H1 (cell line): ENCODE results near the gene ABCF3. TPM values are rescaled to one million over a fixed set of nuclear protein-coding genes. Genes with fewer than 3 reads are reported as not detected.

Source experiments
- ASH2L ChIP-seq: fragments of 200-600, 300-600 bp; sonication (generic); IDR thresholded peaks from one replicate; pipeline ENCODE4 v1.7.1; 2017; ENCODE audit warnings: low read length
- GTF2F1 ChIP-seq: IDR thresholded peaks from 2 replicates; pipeline ENCODE4 v1.6.1; 2012; ENCODE audit warnings: low read depth, low read length, improper control_type of control experiment, borderline replicate concordance
- JUN ChIP-seq: IDR thresholded peaks from 2 replicates; pipeline ENCODE4 v1.6.1; 2011; ENCODE audit warnings: low read depth, mild to moderate bottlenecking, improper control_type of control experiment, low read length
- KDM4A ChIP-seq: IDR thresholded peaks from one replicate; pipeline ENCODE4 v1.7.1; 2012; ENCODE audit warnings: low read depth, mild to moderate bottlenecking, moderate library complexity, low read length, inconsistent platforms; ENCODE audit not compliant: severe bottlenecking
- RFX5 ChIP-seq: IDR thresholded peaks from 2 replicates; pipeline ENCODE4 v1.6.1; 2011; ENCODE audit warnings: low read depth, low read length, improper control_type of control experiment, borderline replicate concordance
- SIN3A ChIP-seq, 2 experiments: IDR thresholded peaks in 1 of 2; conservative IDR thresholded peaks in 1 of 2; 2 replicates each; pipeline ENCODE4 v1.6.1; 2011 to 2012; ENCODE audit warnings: low read length in 2 of 2, improper control_type of control experiment in 1 of 2, low read depth in 1 of 2, mild to moderate bottlenecking in 1 of 2
- SIRT6 ChIP-seq: IDR thresholded peaks from one replicate; pipeline ENCODE4 v1.7.1; 2012; ENCODE audit warnings: low read length, inconsistent platforms
- SP4 ChIP-seq: IDR thresholded peaks from 2 replicates; pipeline ENCODE4 v1.6.1; 2012; ENCODE audit warnings: low read length, inconsistent platforms
- SUZ12 ChIP-seq: fragments of 200-600 bp; sonication (generic); IDR thresholded peaks from 2 replicates; pipeline ENCODE4 v1.6.1; 2012; ENCODE audit warnings: mild to moderate bottlenecking, inconsistent platforms, low read length, moderate library complexity, mixed read lengths
- TCF12 ChIP-seq: IDR thresholded peaks from 2 replicates; pipeline ENCODE4 v1.6.1; 2011; ENCODE audit warnings: low read depth, mild to moderate bottlenecking, low read length
- TEAD4 ChIP-seq: IDR thresholded peaks from 2 replicates; pipeline ENCODE4 v1.6.1; 2012; ENCODE audit warnings: low read depth, low read length, inconsistent platforms, mixed read lengths
- polyA plus RNA-seq, 7 experiments: library from polyadenylated mRNA; depleted of rRNA in 3 of 7; stranded (reverse) in 5 of 7; unstranded in 2 of 7; fragments of >200 nt in 5 of 7; fragments of 200-250 nt in 2 of 7; gene quantifications; 1 replicate in 5 of 7; 2 replicates in 1 of 7; 4 replicates in 1 of 7; pipeline versions ENCODE4 v1.2.1 to v1.2.3, GENCODE V29; 2011 to 2013; ENCODE audit warnings: missing spikeins in 2 of 7, mixed read lengths in 2 of 7
- total RNA-seq: library from RNA; stranded (reverse); fragmentation: NEBNext Ultra II Directional; extraction: Animal tissue kit (Norgen Biotek cat#: 25700); gene quantifications from 2 replicates; pipeline ENCODE4 v1.2.1, GENCODE V29; 2021

ABCF3 gene
- total and polyA plus RNA-seq, 2 of the 8 experiments (the other 6 are each of a cell fraction or from before 2014, with no cell fraction given): 51.6 to 57.8 TPM

DNA sequence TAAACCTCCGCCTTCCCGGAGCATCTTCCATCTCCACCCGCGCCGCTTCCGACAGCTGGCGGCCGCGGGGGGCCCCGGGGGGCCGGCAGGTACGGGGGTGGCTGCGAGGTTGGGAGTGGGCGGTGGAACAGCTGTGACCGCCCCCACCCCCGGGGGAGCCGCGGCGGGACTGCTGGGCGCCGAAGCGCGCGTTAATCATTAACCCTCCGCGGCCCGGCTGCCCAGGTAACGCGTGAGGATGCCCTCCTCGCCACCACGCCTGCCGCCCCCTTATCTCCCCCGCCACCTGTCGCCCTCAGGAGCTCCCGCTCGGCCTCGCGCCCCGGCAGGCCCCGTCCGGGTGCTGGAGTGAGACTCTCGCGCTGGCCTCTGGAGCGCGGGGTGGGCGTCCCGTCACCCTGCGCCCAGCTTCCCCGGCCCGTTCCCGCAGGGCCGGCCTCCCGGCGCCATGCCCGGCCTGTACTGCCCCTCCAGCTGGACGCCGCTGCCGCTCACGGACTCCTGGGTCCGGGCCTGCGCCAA is 44.1 kb downstream of the ABCF3 start (continued):
- TF ChIP-seq KDM4A (peak; percentile 54), TEAD4 (no peak), SIN3A (conservative IDR thresholded peaks at IDR 0.05 in 1 of 2, IDR thresholded peaks at IDR 0.05 in 1 of 2; ENCODE audit: low read depth in 1 of 2, low read length in 2 of 2) (no peak), SUZ12 (peak; percentile 86), RFX5 (no peak), SP4 (no peak), JUN (no peak), SIRT6 (no peak), GTF2F1 (no peak), TCF12 (no peak), ASH2L (no peak)
- TF ChIP-seq, all 59 proteins: peak for 3
